ENCODE measurements around the gene SLC17A9. TPM values are rescaled to one million over a fixed set of nuclear protein-coding genes. Genes with fewer than 3 reads are reported as not detected.

SLC17A9 gene
- total RNA-seq, 1 experiment from 2014 or later = 0.17 TPM

DNA sequence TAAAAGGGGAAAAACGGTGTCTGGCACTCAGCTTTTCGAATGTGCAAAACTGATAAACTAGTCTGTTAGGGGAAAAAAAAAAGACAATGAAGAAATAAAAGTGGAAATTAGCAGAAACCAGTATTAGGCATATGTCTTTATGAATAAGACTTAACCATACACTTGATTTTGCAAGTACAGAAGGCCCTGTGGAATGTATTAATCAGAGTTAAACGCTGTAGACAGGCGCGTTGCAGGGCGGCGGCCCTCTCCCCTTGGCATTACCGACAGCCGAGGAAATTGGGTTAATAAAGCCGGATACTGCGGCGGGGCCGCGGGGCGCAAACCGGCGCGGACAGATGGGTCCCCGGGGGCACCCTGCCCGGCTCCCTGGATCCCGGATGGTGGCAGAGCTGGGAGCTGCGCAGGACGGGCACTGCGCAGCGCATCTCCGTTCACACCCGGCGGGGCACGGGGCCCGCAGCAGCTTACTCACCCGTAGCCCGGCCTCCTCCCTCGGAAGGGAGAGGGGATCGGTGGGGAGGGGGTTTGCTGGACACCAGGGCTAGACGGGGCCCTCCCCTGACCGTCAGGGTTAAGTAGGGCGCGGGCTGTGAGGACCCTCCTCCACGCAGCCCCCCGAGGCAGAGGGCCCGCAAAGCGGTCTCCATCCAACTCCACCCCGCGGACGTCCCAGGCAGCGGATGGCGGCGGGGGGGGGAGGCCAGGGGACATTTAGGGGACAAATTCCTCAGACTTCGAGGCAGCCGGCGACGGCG lies 52.3 kb downstream of the SLC17A9 start:
- ChIA-PET CTCF (interaction anchor here (0.7 kb wide), 1 partner anchor 27 kb away, joined by 4 read pairs; no protein-coding TSS in a partner anchor), POLR2A (ENCODE audit: low non-redundant PET) (no interaction called here)
- no peaks in the 10 kb centered on the region for H3K9me3 ChIP-seq (ENCODE audit: low read depth, low read length, poor library complexity, severe bottlenecking)
- peaks cover 86% of the 10 kb centered on the region for H3K27me3 ChIP-seq (replicated peaks; ENCODE audit: insufficient read depth, low read depth, low read length, poor library complexity)
- TF ChIP-seq, protein P1, sequence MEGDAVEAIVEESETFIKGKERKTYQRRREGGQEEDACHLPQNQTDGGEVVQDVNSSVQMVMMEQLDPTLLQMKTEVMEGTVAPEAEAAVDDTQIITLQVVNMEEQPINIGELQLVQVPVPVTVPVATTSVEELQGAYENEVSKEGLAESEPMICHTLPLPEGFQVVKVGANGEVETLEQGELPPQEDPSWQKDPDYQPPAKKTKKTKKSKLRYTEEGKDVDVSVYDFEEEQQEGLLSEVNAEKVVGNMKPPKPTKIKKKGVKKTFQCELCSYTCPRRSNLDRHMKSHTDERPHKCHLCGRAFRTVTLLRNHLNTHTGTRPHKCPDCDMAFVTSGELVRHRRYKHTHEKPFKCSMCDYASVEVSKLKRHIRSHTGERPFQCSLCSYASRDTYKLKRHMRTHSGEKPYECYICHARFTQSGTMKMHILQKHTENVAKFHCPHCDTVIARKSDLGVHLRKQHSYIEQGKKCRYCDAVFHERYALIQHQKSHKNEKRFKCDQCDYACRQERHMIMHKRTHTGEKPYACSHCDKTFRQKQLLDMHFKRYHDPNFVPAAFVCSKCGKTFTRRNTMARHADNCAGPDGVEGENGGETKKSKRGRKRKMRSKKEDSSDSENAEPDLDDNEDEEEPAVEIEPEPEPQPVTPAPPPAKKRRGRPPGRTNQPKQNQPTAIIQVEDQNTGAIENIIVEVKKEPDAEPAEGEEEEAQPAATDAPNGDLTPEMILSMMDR (conservative IDR thresholded peaks at IDR 0.05; ENCODE audit: low read depth, low read length) = no peak
- peak; percentile 63 for TF ChIP-seq EZH2 (IDR thresholded peaks at IDR 0.05; ENCODE audit: borderline replicate concordance, low read depth, low read length, poor library complexity, severe bottlenecking)
- no peak overlapping the region for H3K27ac ChIP-seq (ENCODE audit: low read depth, low read length, poor library complexity, severe bottlenecking)
- intact Hi-C loops (cut with micrococcal nuclease; ENCODE audit: unreplicated experiment) = loop anchor here (5.0 to 10.0 kb wide), 3 partner anchors 102 to 182 kb away; no protein-coding TSS in a partner anchor
- no peaks in the 10 kb centered on the region for H3K36me3 ChIP-seq (ENCODE audit: insufficient read depth, low read length, poor library complexity, severe bottlenecking)
- no TSS peak for BruUV-seq (replicated peaks)
- no peak overlapping the region for H3K4me3 ChIP-seq (ENCODE audit: low read depth, low read length, poor library complexity, severe bottlenecking)
- peaks cover 15% of the 10 kb centered on the region for H3K4me1 ChIP-seq (ENCODE audit: insufficient read depth, low read length, poor library complexity, severe bottlenecking)
- DNase-seq (ENCODE audit: low spot score) = no peak

DNA sequence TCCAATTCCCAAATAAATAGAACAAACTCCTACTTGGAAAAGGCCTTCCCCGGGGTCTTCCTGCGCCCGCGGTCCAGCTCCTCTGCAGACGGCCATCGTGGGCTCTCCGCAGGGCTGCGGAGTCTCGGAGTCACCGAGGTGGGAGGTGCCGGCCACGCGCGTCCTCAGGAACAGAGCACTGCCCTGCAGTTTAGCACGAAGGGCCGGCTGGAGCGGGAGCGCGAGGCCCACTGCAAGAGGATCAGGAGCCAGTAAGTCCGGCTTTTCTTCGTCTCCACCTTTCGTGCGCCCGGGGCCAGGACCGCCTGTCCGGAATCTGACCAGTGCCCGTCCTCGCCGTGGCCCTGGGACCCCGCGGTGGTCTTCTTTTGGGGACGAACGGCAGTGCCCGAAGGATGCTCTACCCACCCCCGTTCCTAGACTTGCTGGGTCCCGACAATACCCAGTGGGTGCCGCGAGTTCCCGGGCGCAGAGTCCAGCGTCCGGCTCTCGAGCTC lies 52.9 kb downstream of the SLC17A9 start:
- no peak for DNase-seq (ENCODE audit: low spot score)
- peaks cover 15% of the 10 kb centered on the region for H3K4me1 ChIP-seq (ENCODE audit: insufficient read depth, low read length, poor library complexity, severe bottlenecking)
- no peak overlapping the region for H3K27ac ChIP-seq (ENCODE audit: low read depth, low read length, poor library complexity, severe bottlenecking)
- no peak for TF ChIP-seq EZH2 (IDR thresholded peaks at IDR 0.05; ENCODE audit: borderline replicate concordance, low read depth, low read length, poor library complexity, severe bottlenecking)
- TF ChIP-seq, protein P1 (conservative IDR thresholded peaks at IDR 0.05; ENCODE audit: low read depth, low read length) = no peak
- ChIA-PET CTCF (no interaction called here), POLR2A (ENCODE audit: low non-redundant PET) (no interaction called here)
- no peaks in the 10 kb centered on the region for H3K36me3 ChIP-seq (ENCODE audit: insufficient read depth, low read length, poor library complexity, severe bottlenecking)
- intact Hi-C loops (cut with micrococcal nuclease; ENCODE audit: unreplicated experiment) = loop anchor here (5.0 to 10.0 kb wide), 3 partner anchors 103 to 183 kb away; no protein-coding TSS in a partner anchor
- BruUV-seq (replicated peaks) = no TSS peak
- H3K27me3 ChIP-seq (replicated peaks; ENCODE audit: insufficient read depth, low read depth, low read length, poor library complexity) = peaks cover 86% of the 10 kb centered on the region
- H3K9me3 ChIP-seq (ENCODE audit: low read depth, low read length, poor library complexity, severe bottlenecking) = no peaks in the 10 kb centered on the region
- no peak overlapping the region for H3K4me3 ChIP-seq (ENCODE audit: low read depth, low read length, poor library complexity, severe bottlenecking)

DNA sequence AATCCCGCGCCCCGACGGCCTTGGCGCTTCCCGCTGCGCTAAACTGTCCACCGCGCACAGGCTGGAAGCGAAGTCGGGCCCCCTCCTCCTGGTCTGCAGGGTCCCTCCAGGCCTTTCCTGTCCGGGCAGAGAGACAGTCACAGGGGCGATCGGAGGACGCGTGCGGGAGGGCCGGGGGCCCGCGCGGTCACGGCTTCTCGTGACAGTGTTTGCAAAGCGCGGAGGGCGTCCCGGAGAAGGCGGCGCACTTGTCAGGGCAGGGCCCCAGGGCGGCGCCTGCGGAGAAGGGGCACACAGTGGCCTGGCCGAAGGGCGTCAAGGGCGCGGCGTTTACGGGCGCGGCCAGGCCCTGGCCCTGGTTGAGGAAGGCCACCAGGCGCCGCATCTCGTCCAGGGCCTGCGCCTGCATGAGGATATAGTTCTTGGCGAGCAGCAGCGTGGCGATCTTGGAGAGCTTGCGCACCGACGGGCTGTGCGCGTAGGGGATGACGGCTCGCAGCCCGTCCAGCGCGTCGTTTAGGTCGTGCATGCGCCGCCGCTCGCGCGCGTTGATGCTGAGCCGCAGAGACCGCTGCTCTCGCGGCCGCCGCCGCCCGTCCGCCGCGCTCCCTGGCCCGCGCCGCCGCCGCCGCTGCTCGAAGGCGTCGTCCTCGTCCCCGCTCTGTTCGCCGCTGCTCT lies 53.5 kb downstream of the SLC17A9 start:
- peaks cover 85% of the 10 kb centered on the region for H3K27me3 ChIP-seq (replicated peaks; ENCODE audit: insufficient read depth, low read depth, low read length, poor library complexity)
- H3K36me3 ChIP-seq (ENCODE audit: insufficient read depth, low read length, poor library complexity, severe bottlenecking) = no peaks in the 10 kb centered on the region
- intact Hi-C loops (cut with micrococcal nuclease; ENCODE audit: unreplicated experiment) = loop anchor here (5.0 to 10.0 kb wide), 3 partner anchors 104 to 184 kb away; no protein-coding TSS in a partner anchor
- peaks cover 15% of the 10 kb centered on the region for H3K4me1 ChIP-seq (ENCODE audit: insufficient read depth, low read length, poor library complexity, severe bottlenecking)
- ChIA-PET POLR2A (ENCODE audit: low non-redundant PET) (no interaction called here), CTCF (interaction anchor here (1.0 kb wide), 1 partner anchor 33 kb away, joined by 7 read pairs; no protein-coding TSS in a partner anchor)
- peak; percentile 41 for DNase-seq (ENCODE audit: low spot score)
- no peaks in the 10 kb centered on the region for H3K9me3 ChIP-seq (ENCODE audit: low read depth, low read length, poor library complexity, severe bottlenecking)
- BruUV-seq (replicated peaks) = no TSS peak
- H3K4me3 ChIP-seq (ENCODE audit: low read depth, low read length, poor library complexity, severe bottlenecking) = peak overlapping the region; percentile 32
- no peak overlapping the region for H3K27ac ChIP-seq (ENCODE audit: low read depth, low read length, poor library complexity, severe bottlenecking)
- TF ChIP-seq, protein P1 (conservative IDR thresholded peaks at IDR 0.05; ENCODE audit: low read depth, low read length) = no peak
- TF ChIP-seq EZH2 (IDR thresholded peaks at IDR 0.05; ENCODE audit: borderline replicate concordance, low read depth, low read length, poor library complexity, severe bottlenecking) = peak; percentile 94

All from A673 (cell line).